ENCODE measurements around the gene CFAP99. TPM values are rescaled to one million over a fixed set of nuclear protein-coding genes. Genes with fewer than 3 reads are reported as not detected.

The CFAP99 gene
- total and polyA plus RNA-seq, 9 of the 15 experiments (the other 6 are each of a cell fraction or from before 2014, with no cell fraction given): 0.07 to 0.18 (median 0.09) TPM; not detected in 6

GRCh38 chr4:2449051-2449450 lies 30.3 kb downstream of the CFAP99 start:
- TF ChIP-seq ELF2 (CRISPR knock-in tag; IDR thresholded peaks at IDR 0.05): no peak
- TF ChIP-seq PRDM10 (IDR thresholded peaks at IDR 0.05; ENCODE audit: partially characterized antibody): peak; percentile 93
- H3K9me3 ChIP-seq (replicated peaks; ENCODE audit: control insufficient read depth, insufficient read depth, low read depth, low read length): no peaks in the 10 kb centered on the region
- no peaks in the 10 kb centered on the region for H3K79me2 ChIP-seq (ENCODE audit: control insufficient read depth, insufficient read depth, low read length)
- CTCF ChIA-PET (ENCODE audit: low intra/inter-chr PET ratio): no interaction called here
- ATAC-seq: peak; percentile 36; the same call in 2 of the 3 replicates
- H3K4me2 ChIP-seq (ENCODE audit: insufficient read depth, low read length): no peak overlapping the region
- BruUV-seq (replicated peaks): no TSS peak
- no peak overlapping the region for H3K4me3 ChIP-seq
- whole genome bisulfite sequencing (ENCODE audit: insufficient coverage, low coverage, missing lambda C conversion rate): 4% methylated on average over 10 of the region's 11 CpGs
- FAIRE-seq: no peak
- H3K27ac ChIP-seq (ENCODE audit: extremely low read depth, low read depth, low read length): no peak overlapping the region
- peaks cover 8% of the 10 kb centered on the region; the same call in 1 of the 2 replicates for H4K20me1 ChIP-seq (replicated peaks; ENCODE audit: control insufficient read depth, insufficient read depth, low read length)
- H3K36me3 ChIP-seq (ENCODE audit: control insufficient read depth, insufficient read depth, low read length): no peaks in the 10 kb centered on the region
- H3K9ac ChIP-seq (ENCODE audit: insufficient read depth in 1 of 2, low read depth in 2 of 2, low read length in 2 of 2): peak overlapping the region in 1 of 2 experiments; percentile 8; a peak in 1 of 4 replicates
- intact Hi-C loops (cut with micrococcal nuclease): no loop called here
- in situ Hi-C loops (cut with MboI): loop anchor here (10.0 kb wide), 1 partner anchor 224 kb away; no protein-coding TSS in a partner anchor
- H3K27me3 ChIP-seq (ENCODE audit: control insufficient read depth in 2 of 2, insufficient read depth in 2 of 2, low read length in 2 of 2): peaks cover 20 to 45% of the 10 kb centered on the region in 2 experiments; a peak in 4 of 5 replicates
- H3K4me1 ChIP-seq (replicated peaks in 1 of 2; ENCODE audit: control insufficient read depth in 2 of 2, insufficient read depth in 2 of 2, low read length in 2 of 2): peaks cover 0 to 33% of the 10 kb centered on the region in 2 experiments; a peak in 2 of 5 replicates
- POLR2A ChIA-PET: interaction anchor here (0.7 to 1.9 kb wide), 5 partner anchors 17 to 877 kb away, joined by 3 to 4 read pairs (median 3); no protein-coding TSS in a partner anchor
- H2AFZ ChIP-seq (ENCODE audit: low read depth, low read length): no peak overlapping the region
- DNase-seq (ENCODE audit: extremely low read depth in 1 of 4, low spot score in 3 of 4): no peak
- H3K9me1 ChIP-seq (ENCODE audit: control insufficient read depth, insufficient read depth, low read length): no peaks in the 10 kb centered on the region

All from K562 (cell line).